Thyroid gland (tissue), 4 donors: Measurements from ENCODE around the gene SLMAP. TPM values are rescaled to one million over a fixed set of nuclear protein-coding genes. Genes with fewer than 3 reads are reported as not detected.

ENCODE experiments used
- DNase-seq, 2 donors: peaks; one replicate each; pipeline ENCODE4 v3.0.0-alpha.2; 2019
- H3K27ac ChIP-seq, 3 donors: fragments of 200-600 bp; sonication (generic); 1 replicate in 2 of 3; 2 replicates in 1 of 3; pipeline ENCODE4 v1.5.1; 2016 to 2019; ENCODE audit warnings: mild to moderate bottlenecking in 1 of 3, moderate library complexity in 1 of 3
- H3K27me3 ChIP-seq: fragments of 200-600 bp; sonication (generic); one replicate; pipeline ENCODE4 v1.5.1; 2019
- H3K36me3 ChIP-seq, 2 donors: fragments of 200-600 bp; sonication (generic); one replicate each; pipeline ENCODE4 v1.5.1; 2016 to 2019
- H3K4me1 ChIP-seq, 2 donors: fragments of 200-600 bp; sonication (generic); one replicate each; pipeline ENCODE4 v1.5.1; 2017 to 2019
- H3K4me3 ChIP-seq, 3 donors: fragments of 200-600 bp; sonication (generic); replicated peaks in 1 of 3; 1 replicate in 2 of 3; 2 replicates in 1 of 3; pipeline ENCODE4 v1.5.1; 2016; ENCODE audit warnings: mild to moderate bottlenecking in 1 of 3
- H3K9me3 ChIP-seq: fragments of 200-600 bp; sonication (generic); one replicate; pipeline ENCODE4 v1.5.1; 2017
- POLR2A ChIP-seq, 2 donors: fragments of 450-650 bp; IDR thresholded peaks; one replicate each; pipeline ENCODE4 v1.6.1; 2017; ENCODE audit warnings: antibody characterized with exemption in 2 of 2, mild to moderate bottlenecking in 2 of 2, moderate library complexity in 1 of 2
- WGBS, 2 donors: methylation state at CpG; one replicate each; pipeline ENCODE4 v1.1.5; 2017; 5-methylcytosine and 5-hydroxymethylcytosine counted together
- intact Hi-C: fragments of 100-400 bp; cut with DNase I; formaldehyde crosslinking; loops from one replicate; pipeline ENCODE4 v1.15.1; 2023
- total RNA-seq, 4 donors: library from RNA; depleted of rRNA; stranded (reverse); fragments of >200 nt; gene quantifications; one replicate each; pipeline ENCODE4 v1.2.3, GENCODE V29; 2016
- TF ChIP-seq, protein P1 (sequence below), 6 experiments: fragments of 200-600 bp in 3 of 6; fragments of 450-650 bp in 3 of 6; sonication (generic) in 3 of 6; IDR thresholded peaks; one replicate each; pipeline ENCODE4 v1.5.1; 2016 to 2019; ENCODE audit warnings: antibody characterized with exemption in 6 of 6, mild to moderate bottlenecking in 2 of 6, inconsistent platforms in 1 of 6, moderate library complexity in 1 of 6

Gene SLMAP
- total RNA-seq, 4 donors from 2014 or later: 79.7 to 89.4 (median 83.4) TPM

GRCh38 chr3:57715686-57716085 is 40.4 kb upstream of the SLMAP start:
- no peak for DNase-seq
- Histone ChIP-seq H3K27ac (no peak overlapping the region), H3K4me3 (no peak overlapping the region), H3K9me3 (no peaks in the 10 kb centered on the region), H3K27me3 (no peaks in the 10 kb centered on the region), H3K36me3 (no peaks in the 10 kb centered on the region), H3K4me1 (no peaks in the 10 kb centered on the region)
- WGBS, 2 donors: 87 to 88% methylated on average over 4 of the region's 4 CpGs
- TF ChIP-seq POLR2A (IDR thresholded peaks at IDR 0.05): no peak
- TF ChIP-seq, protein P1, sequence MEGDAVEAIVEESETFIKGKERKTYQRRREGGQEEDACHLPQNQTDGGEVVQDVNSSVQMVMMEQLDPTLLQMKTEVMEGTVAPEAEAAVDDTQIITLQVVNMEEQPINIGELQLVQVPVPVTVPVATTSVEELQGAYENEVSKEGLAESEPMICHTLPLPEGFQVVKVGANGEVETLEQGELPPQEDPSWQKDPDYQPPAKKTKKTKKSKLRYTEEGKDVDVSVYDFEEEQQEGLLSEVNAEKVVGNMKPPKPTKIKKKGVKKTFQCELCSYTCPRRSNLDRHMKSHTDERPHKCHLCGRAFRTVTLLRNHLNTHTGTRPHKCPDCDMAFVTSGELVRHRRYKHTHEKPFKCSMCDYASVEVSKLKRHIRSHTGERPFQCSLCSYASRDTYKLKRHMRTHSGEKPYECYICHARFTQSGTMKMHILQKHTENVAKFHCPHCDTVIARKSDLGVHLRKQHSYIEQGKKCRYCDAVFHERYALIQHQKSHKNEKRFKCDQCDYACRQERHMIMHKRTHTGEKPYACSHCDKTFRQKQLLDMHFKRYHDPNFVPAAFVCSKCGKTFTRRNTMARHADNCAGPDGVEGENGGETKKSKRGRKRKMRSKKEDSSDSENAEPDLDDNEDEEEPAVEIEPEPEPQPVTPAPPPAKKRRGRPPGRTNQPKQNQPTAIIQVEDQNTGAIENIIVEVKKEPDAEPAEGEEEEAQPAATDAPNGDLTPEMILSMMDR (IDR thresholded peaks at IDR 0.05): no peak
- intact Hi-C loops: no loop called here

- H3K9me3 ChIP-seq: no peaks in the 10 kb centered on the region
- H3K36me3 ChIP-seq: no peaks in the 10 kb centered on the region
- WGBS, 2 donors: 87 to 95% methylated on average over 6 of the region's 6 CpGs
- no peak for DNase-seq
- intact Hi-C loops: no loop called here
- no peaks in the 10 kb centered on the region for H3K4me1 ChIP-seq
- no peak for TF ChIP-seq POLR2A (IDR thresholded peaks at IDR 0.05)
- TF ChIP-seq, protein P1 (IDR thresholded peaks at IDR 0.05): no peak
- no peak overlapping the region for H3K4me3 ChIP-seq
- H3K27me3 ChIP-seq: no peaks in the 10 kb centered on the region
- no peak overlapping the region for H3K27ac ChIP-seq
Observed at GRCh38 chr3:57717205-57717868, 38.8 kb upstream of the SLMAP start.

GRCh38 chr3:57718118-57718517 is 38.0 kb upstream of the SLMAP start:
- WGBS, 2 donors: 94 to 100% methylated on average over 1 of the region's 1 CpG
- TF ChIP-seq, protein P1 (IDR thresholded peaks at IDR 0.05): no peak
- TF ChIP-seq POLR2A (IDR thresholded peaks at IDR 0.05): no peak
- intact Hi-C loops: no loop called here
- H3K36me3 ChIP-seq: no peaks in the 10 kb centered on the region
- H3K27ac ChIP-seq: no peak overlapping the region
- DNase-seq: no peak
- no peaks in the 10 kb centered on the region for H3K9me3 ChIP-seq
- no peaks in the 10 kb centered on the region for H3K4me1 ChIP-seq
- H3K4me3 ChIP-seq: no peak overlapping the region
- no peaks in the 10 kb centered on the region for H3K27me3 ChIP-seq

DNA sequence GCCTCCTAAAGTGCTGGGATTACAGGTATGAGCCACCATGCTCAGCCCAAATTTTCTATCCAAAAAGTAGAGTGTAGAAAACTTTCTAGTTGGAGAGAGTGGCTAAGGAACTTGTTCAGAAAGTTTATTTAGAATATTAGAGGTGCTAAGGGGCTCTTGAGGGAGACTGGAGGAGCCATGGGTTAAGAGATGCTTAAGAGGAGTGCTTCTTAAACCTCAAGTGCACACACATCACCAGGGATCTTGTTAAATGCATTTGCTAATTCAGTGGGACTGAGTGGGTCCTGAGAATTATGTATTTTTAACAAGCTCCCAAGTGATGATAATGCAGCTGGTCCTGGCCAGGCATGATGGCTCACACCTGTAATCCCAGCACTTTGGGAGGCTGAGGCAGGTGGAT is 29.7 kb upstream of the SLMAP start:
- TF ChIP-seq, protein P1 (IDR thresholded peaks at IDR 0.05): no peak
- TF ChIP-seq POLR2A (IDR thresholded peaks at IDR 0.05): no peak
- Histone ChIP-seq H3K9me3 (no peaks in the 10 kb centered on the region), H3K36me3 (no peaks in the 10 kb centered on the region), H3K4me1 (peaks cover 0 to 5% of the 10 kb centered on the region in 2 donors), H3K27me3 (no peaks in the 10 kb centered on the region), H3K4me3 (no peak overlapping the region), H3K27ac (no peak overlapping the region)
- DNase-seq: peak in 1 of 2 donors; percentile 27
- intact Hi-C loops: no loop called here

- TF ChIP-seq, protein P1 (IDR thresholded peaks at IDR 0.05): no peak
- TF ChIP-seq POLR2A (IDR thresholded peaks at IDR 0.05): no peak
- Histone ChIP-seq H3K27ac (no peak overlapping the region), H3K4me3 (no peak overlapping the region), H3K9me3 (no peaks in the 10 kb centered on the region), H3K27me3 (no peaks in the 10 kb centered on the region), H3K4me1 (peaks cover 0 to 5% of the 10 kb centered on the region in 2 donors), H3K36me3 (no peaks in the 10 kb centered on the region)
- intact Hi-C loops: no loop called here
- no peak for DNase-seq
- 87 to 89% methylated on average over 5 of the region's 5 CpGs for WGBS, 2 donors
Observed at GRCh38 chr3:57727106-57727505, 29.0 kb upstream of the SLMAP start.
